Parathyroid adenoma (tissue), 2 donors: Measurements from ENCODE around the gene CAPZB.

Experiments
- H2AFZ ChIP-seq: fragments of 300-600 bp; sonication (generic); one replicate; pipeline ENCODE4 v1.7.0; 2017; ENCODE audit warnings: antibody characterized with exemption, mild to moderate bottlenecking
- H3K27ac ChIP-seq: fragments of 300-600 bp; sonication (generic); one replicate; pipeline ENCODE4 v1.7.0; 2017
- H3K27me3 ChIP-seq: fragments of 300-600 bp; sonication (generic); one replicate; pipeline ENCODE4 v1.7.0; 2017; ENCODE audit warnings: low read length; ENCODE audit not compliant: control insufficient read depth, insufficient read depth
- H3K36me3 ChIP-seq: fragments of 300-600 bp; sonication (generic); one replicate; pipeline ENCODE4 v1.7.0; 2017; ENCODE audit warnings: low read length; ENCODE audit not compliant: control insufficient read depth, insufficient read depth
- H3K4me1 ChIP-seq: fragments of 300-600 bp; sonication (generic); one replicate; pipeline ENCODE4 v1.7.0; 2017; ENCODE audit warnings: control low read depth
- H3K4me2 ChIP-seq: fragments of 300-600 bp; sonication (generic); one replicate; pipeline ENCODE4 v1.7.0; 2017; ENCODE audit warnings: low read length
- H3K4me3 ChIP-seq: fragments of 300-600 bp; sonication (generic); one replicate; pipeline ENCODE4 v1.7.0; 2017; ENCODE audit warnings: low read depth, low read length
- H3K79me2 ChIP-seq: fragments of 300-600 bp; sonication (generic); one replicate; pipeline ENCODE4 v1.7.0; 2017; ENCODE audit warnings: control low read depth
- H3K9ac ChIP-seq: fragments of 300-600 bp; sonication (generic); one replicate; pipeline ENCODE4 v1.7.0; 2017; ENCODE audit warnings: mild to moderate bottlenecking
- H3K9me3 ChIP-seq: fragments of 300-600 bp; sonication (generic); one replicate; pipeline ENCODE4 v1.7.0; 2017; ENCODE audit warnings: low read length; ENCODE audit not compliant: control insufficient read depth
- TF ChIP-seq, protein P1 (sequence below): fragments of 300-600 bp; sonication (generic); IDR thresholded peaks from one replicate; pipeline ENCODE4 v1.7.0; 2017; ENCODE audit warnings: antibody characterized with exemption, mild to moderate bottlenecking
- donor health status: primary hyperparathyroidism.

Gene CAPZB

DNA sequence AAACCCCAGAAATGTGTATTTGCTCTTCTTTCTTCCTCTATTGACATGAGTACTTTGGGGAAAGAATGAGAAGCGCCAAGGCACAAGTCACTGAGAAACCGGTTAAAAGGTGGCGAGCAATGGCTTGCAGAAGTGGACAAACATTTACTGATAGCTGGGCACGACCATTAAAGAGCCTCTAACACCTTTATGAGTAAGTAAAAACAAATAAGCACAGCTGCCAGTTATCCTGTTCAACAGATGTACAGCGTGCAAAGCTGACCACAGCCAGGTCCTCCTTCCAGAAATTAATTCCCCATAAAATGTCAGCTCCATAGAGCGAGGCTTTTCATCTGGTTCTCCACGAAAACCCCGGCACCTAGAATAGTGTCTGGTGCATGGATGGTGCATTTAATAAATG lies 72.7 kb downstream of the CAPZB start:
- TF ChIP-seq, protein P1, sequence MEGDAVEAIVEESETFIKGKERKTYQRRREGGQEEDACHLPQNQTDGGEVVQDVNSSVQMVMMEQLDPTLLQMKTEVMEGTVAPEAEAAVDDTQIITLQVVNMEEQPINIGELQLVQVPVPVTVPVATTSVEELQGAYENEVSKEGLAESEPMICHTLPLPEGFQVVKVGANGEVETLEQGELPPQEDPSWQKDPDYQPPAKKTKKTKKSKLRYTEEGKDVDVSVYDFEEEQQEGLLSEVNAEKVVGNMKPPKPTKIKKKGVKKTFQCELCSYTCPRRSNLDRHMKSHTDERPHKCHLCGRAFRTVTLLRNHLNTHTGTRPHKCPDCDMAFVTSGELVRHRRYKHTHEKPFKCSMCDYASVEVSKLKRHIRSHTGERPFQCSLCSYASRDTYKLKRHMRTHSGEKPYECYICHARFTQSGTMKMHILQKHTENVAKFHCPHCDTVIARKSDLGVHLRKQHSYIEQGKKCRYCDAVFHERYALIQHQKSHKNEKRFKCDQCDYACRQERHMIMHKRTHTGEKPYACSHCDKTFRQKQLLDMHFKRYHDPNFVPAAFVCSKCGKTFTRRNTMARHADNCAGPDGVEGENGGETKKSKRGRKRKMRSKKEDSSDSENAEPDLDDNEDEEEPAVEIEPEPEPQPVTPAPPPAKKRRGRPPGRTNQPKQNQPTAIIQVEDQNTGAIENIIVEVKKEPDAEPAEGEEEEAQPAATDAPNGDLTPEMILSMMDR = no peak
- no peak overlapping the region for H3K9ac ChIP-seq
- no peaks in the 10 kb centered on the region for H3K27me3 ChIP-seq
- no peaks in the 10 kb centered on the region for H3K9me3 ChIP-seq
- no peak overlapping the region for H3K4me2 ChIP-seq
- no peak overlapping the region for H3K27ac ChIP-seq
- H3K4me3 ChIP-seq = no peak overlapping the region
- H2AFZ ChIP-seq = no peak overlapping the region
- H3K4me1 ChIP-seq = no peaks in the 10 kb centered on the region
- no peaks in the 10 kb centered on the region for H3K36me3 ChIP-seq
- H3K79me2 ChIP-seq = no peaks in the 10 kb centered on the region

DNA sequence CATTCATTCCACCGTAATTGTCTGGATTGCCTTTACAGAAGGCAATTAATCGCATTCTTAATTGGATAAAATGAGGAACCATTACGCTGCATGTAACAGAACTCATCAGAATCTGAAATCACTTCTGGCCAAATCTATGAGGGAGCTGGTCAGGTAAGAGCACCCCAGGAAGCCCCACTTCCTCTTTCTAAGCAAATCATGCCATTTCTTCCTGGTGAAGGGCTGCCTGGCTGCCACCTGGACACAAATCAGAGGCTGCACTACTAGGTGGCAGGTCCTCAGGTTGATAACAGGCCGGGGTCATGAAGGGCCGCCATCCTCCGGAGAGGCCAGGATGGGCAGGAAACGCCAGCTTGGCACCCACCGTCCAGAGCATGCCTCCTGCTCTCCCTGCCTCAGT lies 73.7 kb downstream of the CAPZB start:
- no peaks in the 10 kb centered on the region for H3K36me3 ChIP-seq
- no peak overlapping the region for H2AFZ ChIP-seq
- H3K4me2 ChIP-seq = no peak overlapping the region
- no peak overlapping the region for H3K27ac ChIP-seq
- TF ChIP-seq, protein P1 = no peak
- no peaks in the 10 kb centered on the region for H3K79me2 ChIP-seq
- no peaks in the 10 kb centered on the region for H3K4me1 ChIP-seq
- no peaks in the 10 kb centered on the region for H3K27me3 ChIP-seq
- H3K4me3 ChIP-seq = no peak overlapping the region
- H3K9me3 ChIP-seq = no peaks in the 10 kb centered on the region
- no peak overlapping the region for H3K9ac ChIP-seq

DNA sequence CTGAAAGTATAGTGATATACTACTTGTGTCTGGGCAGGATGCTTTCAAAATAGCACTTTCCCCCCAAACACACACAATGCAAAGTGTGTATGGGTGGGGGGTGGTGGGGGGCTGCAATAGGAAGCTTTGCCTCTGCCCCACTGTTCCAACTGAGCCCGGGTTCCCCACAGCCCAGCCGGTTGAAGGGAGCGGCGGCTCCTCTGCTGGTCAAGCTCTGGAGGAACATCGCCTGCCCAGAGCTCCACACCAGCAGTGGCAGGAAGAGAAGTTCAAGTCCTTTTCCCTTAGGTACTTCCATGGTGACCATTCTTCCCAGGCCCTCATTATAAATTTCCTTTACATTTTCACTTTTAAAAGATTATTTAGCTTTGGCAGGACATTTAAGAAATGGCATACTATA lies 74.9 kb downstream of the CAPZB start:
- H3K9ac ChIP-seq = no peak overlapping the region
- no peak overlapping the region for H3K4me3 ChIP-seq
- no peaks in the 10 kb centered on the region for H3K36me3 ChIP-seq
- no peak overlapping the region for H2AFZ ChIP-seq
- TF ChIP-seq, protein P1 = no peak
- H3K27me3 ChIP-seq = no peaks in the 10 kb centered on the region
- H3K27ac ChIP-seq = no peak overlapping the region
- peaks cover 8% of the 10 kb centered on the region for H3K79me2 ChIP-seq
- H3K4me1 ChIP-seq = no peaks in the 10 kb centered on the region
- H3K9me3 ChIP-seq = no peaks in the 10 kb centered on the region
- H3K4me2 ChIP-seq = no peak overlapping the region

DNA sequence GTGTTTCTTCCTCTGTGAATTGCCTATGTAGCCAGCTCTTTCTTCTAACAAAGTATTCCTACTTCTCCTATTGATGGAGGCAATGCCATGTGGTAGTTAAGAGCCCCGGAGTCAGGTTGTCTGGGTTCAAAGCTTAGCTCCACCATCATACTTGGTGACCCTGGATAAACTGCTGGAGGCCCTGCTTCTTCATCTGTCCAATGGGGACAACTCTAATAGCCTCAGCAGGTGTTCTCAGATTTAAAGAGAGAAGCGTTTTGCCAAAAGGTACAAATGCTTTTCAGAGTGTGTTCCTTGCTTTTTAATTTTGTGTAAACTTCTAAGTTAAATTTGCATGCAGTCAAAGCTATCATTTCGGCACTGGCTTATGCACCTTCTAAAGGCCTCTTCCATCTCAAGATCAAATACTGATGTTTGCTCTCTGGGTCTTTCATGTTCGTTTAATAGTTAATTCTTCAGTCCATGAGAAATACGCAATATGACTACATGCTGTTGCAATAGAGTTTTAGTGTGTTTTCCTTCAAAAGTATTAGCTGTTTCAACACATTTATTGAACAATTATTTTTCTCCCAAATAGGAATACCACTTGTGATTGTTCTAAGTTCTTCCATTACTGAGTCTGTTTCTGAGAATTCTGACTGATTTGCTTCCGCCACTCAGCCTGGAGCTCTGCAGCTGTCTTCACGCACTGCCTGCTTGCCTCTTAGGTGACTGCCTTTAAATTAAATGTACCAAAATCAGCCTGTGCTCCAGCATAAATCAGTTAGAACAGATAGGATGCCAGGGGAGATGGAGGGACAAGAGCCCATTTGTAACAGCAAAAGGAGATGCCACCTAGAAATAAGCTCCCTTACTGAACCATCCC lies 75.6 kb downstream of the CAPZB start:
- H3K4me1 ChIP-seq = no peaks in the 10 kb centered on the region
- H3K27me3 ChIP-seq = no peaks in the 10 kb centered on the region
- H3K27ac ChIP-seq = no peak overlapping the region
- H3K79me2 ChIP-seq = peaks cover 10% of the 10 kb centered on the region
- H3K36me3 ChIP-seq = no peaks in the 10 kb centered on the region
- H2AFZ ChIP-seq = no peak overlapping the region
- no peak overlapping the region for H3K4me3 ChIP-seq
- no peak overlapping the region for H3K4me2 ChIP-seq
- H3K9me3 ChIP-seq = no peaks in the 10 kb centered on the region
- H3K9ac ChIP-seq = no peak overlapping the region
- TF ChIP-seq, protein P1 = no peak
